Activated T-cell treated with anti-CD3 and anti-CD28 coated beads, Interleukin-2, amount 50 U/mL, for 1 hour (primary cell): ENCODE measurements around the gene SLC12A9.

Experiments
- DNase-seq: peaks from one replicate; pipeline ENCODE4 v3.0.0-alpha.2; 2020

The SLC12A9 gene

GRCh38 chr7:100863406-100863950 is 11.0 kb downstream of the SLC12A9 start:
- no peak for DNase-seq

- DNase-seq: no peak
These were observed 11.8 kb downstream of the SLC12A9 start for GRCh38 chr7:100864263-100864845.

GRCh38 chr7:100865372-100865911 is 12.9 kb downstream of the SLC12A9 start:
- DNase-seq: no peak

GRCh38 chr7:100865938-100866728 is 13.6 kb downstream of the SLC12A9 start:
- peak; percentile 50 for DNase-seq

- no peak for DNase-seq
These were observed 14.2 kb downstream of the SLC12A9 start for GRCh38 chr7:100866729-100867039.

- DNase-seq: peak; percentile 59
These were observed 14.7 kb downstream of the SLC12A9 start, which contains the start of gene TRIP6 for GRCh38 chr7:100867040-100867775. TRIP6 (plus strand) TSS chr7:100867387; CDS start chr7:100867498, 111 bp downstream.

GRCh38 chr7:100867776-100868485 is 15.4 kb downstream of the SLC12A9 start:
- no peak for DNase-seq

GRCh38 chr7:100873599-100874299 is 21.2 kb downstream of the SLC12A9 start:
- no peak for DNase-seq

- no peak for DNase-seq
These were observed 21.7 kb downstream of the SLC12A9 start for GRCh38 chr7:100874300-100874576.

GRCh38 chr7:100874577-100875355 is 22.3 kb downstream of the SLC12A9 start, which contains the start of gene SRRT:
SRRT (plus strand) TSS chr7:100875103; CDS start chr7:100875591, 488 bp downstream.
- peak; percentile 97 for DNase-seq

- DNase-seq: no peak
These were observed 22.8 kb downstream of the SLC12A9 start for GRCh38 chr7:100875356-100875751.

GRCh38 chr7:100878013-100878412 is 25.5 kb downstream of the SLC12A9 start:
- no peak for DNase-seq

- DNase-seq: no peak
These were observed 26.2 kb downstream of the SLC12A9 start for GRCh38 chr7:100878685-100879084.

GRCh38 chr7:100879685-100880261 is 27.3 kb downstream of the SLC12A9 start:
- DNase-seq: no peak

GRCh38 chr7:100880645-100881044 is 28.1 kb downstream of the SLC12A9 start:
- DNase-seq: no peak

GRCh38 chr7:100881136-100881535 is 28.6 kb downstream of the SLC12A9 start:
- DNase-seq: no peak

GRCh38 chr7:100882201-100882600 is 29.7 kb downstream of the SLC12A9 start:
- DNase-seq: no peak

GRCh38 chr7:100882785-100883526 is 30.4 kb downstream of the SLC12A9 start:
- DNase-seq: no peak

GRCh38 chr7:100884736-100885439 is 32.4 kb downstream of the SLC12A9 start:
- DNase-seq: peak; percentile 54
